ENCODE measurements around the gene FAM111A. TPM values are rescaled to one million over a fixed set of nuclear protein-coding genes. Genes with fewer than 3 reads are reported as not detected.

Gene FAM111A
- total and polyA plus RNA-seq, 9 of the 15 experiments (the other 6 are each of a cell fraction or from before 2014, with no cell fraction given) = 14.8 to 30.6 (median 20.1) TPM

- TF ChIP-seq SMAD4 (CRISPR knock-in tag; conservative IDR thresholded peaks at IDR 0.05) (0 out of 2 replicates have a peak, but pooled peaks have one; percentile 47), CHD2 (IDR thresholded peaks at IDR 0.05; ENCODE audit: low read depth, low read length) (peak; percentile 74; the same call in 1 of the 2 replicates), RBBP5 (IDR thresholded peaks at IDR 0.05; ENCODE audit: borderline replicate concordance, insufficient read depth, low read length, poor library complexity, severe bottlenecking) (peak; percentile 87), SMARCC2 (IDR thresholded peaks at IDR 0.05; ENCODE audit: low read depth) (no peak), TBP (optimal IDR thresholded peaks at IDR 0.05; ENCODE audit: low read depth, low read length) (peak; percentile 32), KAT8 (IDR thresholded peaks at IDR 0.05; ENCODE audit: low read depth) (no peak), NFATC3 (IDR thresholded peaks at IDR 0.05) (no peak), CHD4 (IDR thresholded peaks at IDR 0.05; ENCODE audit: insufficient read depth, insufficient replicate concordance, low read depth, low read length, poor library complexity, severe bottlenecking) (no peak), IRF2 (CRISPR knock-in tag; IDR thresholded peaks at IDR 0.05) (peak; percentile 95; the same call in 1 of the 2 replicates), MBD2 (IDR thresholded peaks at IDR 0.05; ENCODE audit: borderline replicate concordance, low read depth) (0 out of 2 replicates have a peak, but pooled peaks have one; percentile 19), ARID1B (IDR thresholded peaks at IDR 0.05) (peak; percentile 28; the same call in 1 of the 2 replicates), STAT5A (IDR thresholded peaks at IDR 0.05; ENCODE audit: borderline replicate concordance, low read length) (no peak), ZFX (CRISPR knock-in tag; IDR thresholded peaks at IDR 0.05) (peak; percentile 44), KAT7 (CRISPR knock-in tag; IDR thresholded peaks at IDR 0.05; ENCODE audit: borderline replicate concordance) (0 out of 2 replicates have a peak, but pooled peaks have one; percentile 60), NEUROD1 (IDR thresholded peaks at IDR 0.05; ENCODE audit: borderline replicate concordance, low read depth, low read length, partially characterized antibody) (peak; percentile 30), CREBBP (IDR thresholded peaks at IDR 0.05; ENCODE audit: low read depth, low read length) (no peak), PHF8 (IDR thresholded peaks at IDR 0.05; ENCODE audit: borderline replicate concordance, low read length) (peak; percentile 37), ZNF24 (IDR thresholded peaks at IDR 0.05) (0 out of 2 replicates have a peak, but pooled peaks have one; percentile 6), TEAD2 (tag; IDR thresholded peaks at IDR 0.05) (peak; percentile 83), SUPT5H (IDR thresholded peaks at IDR 0.05) (peak; percentile 58; the same call in 1 of the 2 replicates), ZNF165 (CRISPR knock-in tag; IDR thresholded peaks at IDR 0.05; ENCODE audit: borderline replicate concordance) (0 out of 2 replicates have a peak, but pooled peaks have one; percentile 17), E2F6 (IDR thresholded peaks at IDR 0.05; ENCODE audit: borderline replicate concordance in 1 of 2, extremely low read depth in 1 of 2, insufficient read depth in 1 of 2, insufficient read length in 1 of 2, low read depth in 1 of 2, low read length in 1 of 2, poor library complexity in 1 of 2, severe bottlenecking in 1 of 2) (peak in 1 of 2 experiments; percentile 47), ADNP (tag; IDR thresholded peaks at IDR 0.05) (no peak), TRIM24 (IDR thresholded peaks at IDR 0.05) (no peak), CTBP1 (IDR thresholded peaks at IDR 0.05; ENCODE audit: borderline replicate concordance) (peak; percentile 72; the same call in 1 of the 2 replicates), HMGN3 (IDR thresholded peaks at IDR 0.05; ENCODE audit: borderline replicate concordance, extremely low read depth, insufficient read length, low read depth, low read length) (peak; percentile 43), PHB (CRISPR knock-in tag; IDR thresholded peaks at IDR 0.05) (0 out of 2 replicates have a peak, but pooled peaks have one; percentile 41), ZBTB7A (IDR thresholded peaks at IDR 0.05; ENCODE audit: borderline replicate concordance, control insufficient read depth, low read depth, low read length) (peak; percentile 55; the same call in 1 of the 2 replicates)
These were observed at the start of gene FAM111A (continued) for GRCh38 chr11:59142530-59143507.
